Heart left ventricle (tissue), 13 donors: ENCODE measurements around the gene GNG7.

ENCODE experiments used
- POLR2A ChIP-seq, 2 donors: fragments of 450-650 bp; IDR thresholded peaks; one replicate each; pipeline ENCODE4 v1.6.1; 2017; ENCODE audit warnings: antibody characterized with exemption in 2 of 2, mild to moderate bottlenecking in 2 of 2, moderate library complexity in 2 of 2
- TF ChIP-seq, protein P1 (sequence below), 12 donors: fragments of 200-600 bp; sonication (generic) in 4 of 12; IDR thresholded peaks; one replicate each; pipeline versions ENCODE4 v1.5.0 to v1.8.0; 2018 to 2022; ENCODE audit warnings: antibody characterized with exemption in 12 of 12, mild to moderate bottlenecking in 5 of 12
- donor health status: ischemic (EF 13 %, LVEDD 7.1; RV severe dilation, severe dysfunction).
- donor health status: DM: no; HTN: yes; CAD: no.
- donor health status: DM: no; HTN: no; CAD: no.
- donor health status: ischemic (EF 25% LVEDD 6.9; RV normal size, moderate dysfunction).
- donor health status: ischemic (EF 25% LVEDD 5.7; RV mildly dilated, moderate dysfunction).
- donor health status: ischemic (EF 35%, LVEDD 5.7; RV mildly dilated, moderate dysfunction).
- donor health status: nonischemic (EF 11% LVEDD 7.7; RV severe dilation, severe dysfunction).
- donor health status: DM: yes; HTN: yes; CAD: no.
- donor health status: PGD.
- donor health status: ischemic (EF 29% LVEDD 5.4; RV normal size, mild dysfunction).
- donor health status: nonischemic (EF 23%, LVEDD 6.1; RV moderate dilation, normal function).

DNA sequence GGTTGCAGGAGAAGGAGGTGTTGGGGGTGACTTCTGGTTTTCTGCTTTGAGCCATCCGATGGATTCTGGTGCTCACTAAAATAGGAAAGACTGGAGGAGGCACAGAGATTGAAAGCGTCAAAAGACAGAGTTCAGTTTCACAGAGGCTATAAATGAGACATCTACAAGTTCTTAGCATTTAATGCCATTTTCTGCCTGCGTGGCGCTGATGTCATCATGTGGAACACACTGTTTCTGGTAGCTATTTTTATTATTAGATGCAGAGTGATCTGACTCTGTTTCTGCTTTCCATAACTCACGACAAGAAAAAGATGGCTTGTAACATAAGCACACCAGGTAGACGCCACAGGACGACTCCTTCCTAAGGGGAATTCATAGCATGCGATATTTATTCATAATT lies 40.6 kb upstream of the GNG7 start:
- TF ChIP-seq, protein P1, sequence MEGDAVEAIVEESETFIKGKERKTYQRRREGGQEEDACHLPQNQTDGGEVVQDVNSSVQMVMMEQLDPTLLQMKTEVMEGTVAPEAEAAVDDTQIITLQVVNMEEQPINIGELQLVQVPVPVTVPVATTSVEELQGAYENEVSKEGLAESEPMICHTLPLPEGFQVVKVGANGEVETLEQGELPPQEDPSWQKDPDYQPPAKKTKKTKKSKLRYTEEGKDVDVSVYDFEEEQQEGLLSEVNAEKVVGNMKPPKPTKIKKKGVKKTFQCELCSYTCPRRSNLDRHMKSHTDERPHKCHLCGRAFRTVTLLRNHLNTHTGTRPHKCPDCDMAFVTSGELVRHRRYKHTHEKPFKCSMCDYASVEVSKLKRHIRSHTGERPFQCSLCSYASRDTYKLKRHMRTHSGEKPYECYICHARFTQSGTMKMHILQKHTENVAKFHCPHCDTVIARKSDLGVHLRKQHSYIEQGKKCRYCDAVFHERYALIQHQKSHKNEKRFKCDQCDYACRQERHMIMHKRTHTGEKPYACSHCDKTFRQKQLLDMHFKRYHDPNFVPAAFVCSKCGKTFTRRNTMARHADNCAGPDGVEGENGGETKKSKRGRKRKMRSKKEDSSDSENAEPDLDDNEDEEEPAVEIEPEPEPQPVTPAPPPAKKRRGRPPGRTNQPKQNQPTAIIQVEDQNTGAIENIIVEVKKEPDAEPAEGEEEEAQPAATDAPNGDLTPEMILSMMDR (IDR thresholded peaks at IDR 0.05) = no peak
- TF ChIP-seq POLR2A (IDR thresholded peaks at IDR 0.05) = no peak
